NCI-H1436 treated with DMSO at 0.1 percent for 48 hours (cell line): ENCODE data around the gene DET1.
"Not testable (repeated sequence)": the region's sequence is repeated elsewhere in the genome, so short reads cannot be mapped to it uniquely, and the experiment has no call there.

Source experiments
- DNase-seq: peaks from one replicate; lab custom pipeline; 2025; lab: John Stamatoyannopoulos, UW

DET1 gene

GRCh38 chr15:88540350-88540749 lies 6.1 kb downstream of the DET1 start:
- not testable (repeated sequence) for DNase-seq

- DNase-seq = no peak
Observed at GRCh38 chr15:88539441-88539840, 7.0 kb downstream of the DET1 start.

GRCh38 chr15:88538972-88539371 lies 7.5 kb downstream of the DET1 start:
- DNase-seq = no peak

- DNase-seq = no peak
Observed at GRCh38 chr15:88537591-88538317, 8.7 kb downstream of the DET1 start.

- DNase-seq = no peak
Observed at GRCh38 chr15:88535607-88536313, 10.7 kb downstream of the DET1 start.

GRCh38 chr15:88535100-88535499 lies 11.4 kb downstream of the DET1 start:
- no peak for DNase-seq

GRCh38 chr15:88533376-88533775 lies 13.1 kb downstream of the DET1 start:
- no peak for DNase-seq

GRCh38 chr15:88529021-88529630 lies 17.4 kb downstream of the DET1 start:
- no peak for DNase-seq

- DNase-seq = no peak
Observed at GRCh38 chr15:88526247-88526879, 20.1 kb downstream of the DET1 start.

GRCh38 chr15:88525418-88525817 lies 21.1 kb downstream of the DET1 start:
- no peak for DNase-seq

GRCh38 chr15:88524094-88524493 lies 22.4 kb downstream of the DET1 start:
- not testable (repeated sequence) for DNase-seq

GRCh38 chr15:88518903-88519302 lies 27.6 kb downstream of the DET1 start:
- DNase-seq = no peak

- DNase-seq = no peak
Observed at GRCh38 chr15:88513195-88513594, 33.3 kb downstream of the DET1 start.

- DNase-seq = no peak
Observed at GRCh38 chr15:88512601-88513000, 33.9 kb downstream of the DET1 start.

GRCh38 chr15:88512078-88512477 lies 34.4 kb downstream of the DET1 start:
- DNase-seq = no peak

GRCh38 chr15:88511161-88511560 lies 35.3 kb downstream of the DET1 start:
- no peak for DNase-seq

GRCh38 chr15:88509964-88510363 lies 36.5 kb downstream of the DET1 start:
- DNase-seq = no peak

- no peak for DNase-seq
Observed at GRCh38 chr15:88509321-88509720, 37.2 kb downstream of the DET1 start.

- DNase-seq = no peak
Observed at GRCh38 chr15:88506628-88507027, 39.9 kb downstream of the DET1 start.

- no peak for DNase-seq
Observed at GRCh38 chr15:88505721-88506120, 40.8 kb downstream of the DET1 start.

GRCh38 chr15:88504445-88504844 lies 42.0 kb downstream of the DET1 start:
- no peak for DNase-seq

- peak; percentile 16 for DNase-seq
Observed at GRCh38 chr15:88498996-88499395, 47.5 kb downstream of the DET1 start.
